NT2/D1 (cell line): ENCODE measurements around the gene FOXP1.

ENCODE experiments used
- SUZ12 ChIP-seq: IDR thresholded peaks from 2 replicates; pipeline ENCODE4 v1.6.1; 2011; ENCODE audit not compliant: insufficient read length, insufficient read depth; ENCODE audit errors: extremely low read depth
- YY1 ChIP-seq: IDR thresholded peaks from 2 replicates; pipeline ENCODE4 v1.6.1; 2011; ENCODE audit not compliant: insufficient read length, insufficient read depth
- ZNF274 ChIP-seq: IDR thresholded peaks from 2 replicates; pipeline ENCODE4 v1.6.1; 2011; ENCODE audit warnings: mild to moderate bottlenecking, low read depth, low read length

- TF ChIP-seq YY1 (no peak), ZNF274 (no peak), SUZ12 (no peak)
These were observed 169.2 kb downstream of the FOXP1 start for GRCh38 chr3:71414189-71414927.
